Activated gamma-delta T cell treated with Interleukin-2 at 50 U/mL for 16 hours (primary cell): ENCODE results near the gene GRID1.

Experiments used
- DNase-seq: peaks from one replicate; pipeline ENCODE4 v3.0.0-alpha.2; 2020

GRID1 gene

DNA sequence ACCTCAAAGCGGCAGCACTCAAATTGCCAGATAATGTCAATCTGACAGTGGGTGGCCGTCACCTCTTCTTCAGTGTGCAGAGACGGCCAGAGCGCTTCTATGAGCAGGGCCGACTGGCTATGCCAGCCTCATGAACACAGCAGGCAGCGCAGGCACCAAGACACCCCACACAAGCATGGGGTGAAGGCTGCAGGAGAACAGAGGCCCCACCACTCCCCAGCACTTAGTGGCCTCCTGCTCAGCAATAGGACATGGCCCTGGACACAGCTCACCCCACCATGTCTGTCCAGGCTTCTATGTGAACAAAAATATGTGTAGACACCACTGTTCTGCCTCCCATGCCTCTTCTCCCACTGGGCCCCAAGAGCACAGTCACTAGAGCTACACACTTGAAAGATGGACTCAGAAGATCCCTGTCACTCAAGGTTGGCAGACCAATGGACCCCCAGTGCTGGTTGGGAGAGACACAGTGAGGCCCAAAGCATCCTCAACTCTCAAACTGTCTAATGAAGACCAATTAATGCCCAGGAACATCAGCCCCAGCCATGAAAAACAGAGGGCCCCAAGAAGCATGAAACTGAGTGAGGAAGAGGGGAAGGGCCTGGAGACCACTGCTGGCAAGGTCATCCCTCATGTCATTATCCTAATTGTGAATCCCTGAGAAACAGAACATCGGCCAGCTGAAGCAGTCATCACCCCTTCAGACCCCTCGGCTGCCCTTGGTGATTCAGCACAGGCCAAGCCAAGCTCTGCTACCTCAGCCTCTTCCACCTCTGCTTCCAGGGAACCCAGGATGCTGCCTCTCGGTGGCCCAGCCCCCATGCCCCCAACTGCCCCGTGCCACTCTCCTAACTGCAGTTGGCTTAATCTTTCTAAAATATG is 77.7 kb downstream of the GRID1 start:
- no peak for DNase-seq

DNA sequence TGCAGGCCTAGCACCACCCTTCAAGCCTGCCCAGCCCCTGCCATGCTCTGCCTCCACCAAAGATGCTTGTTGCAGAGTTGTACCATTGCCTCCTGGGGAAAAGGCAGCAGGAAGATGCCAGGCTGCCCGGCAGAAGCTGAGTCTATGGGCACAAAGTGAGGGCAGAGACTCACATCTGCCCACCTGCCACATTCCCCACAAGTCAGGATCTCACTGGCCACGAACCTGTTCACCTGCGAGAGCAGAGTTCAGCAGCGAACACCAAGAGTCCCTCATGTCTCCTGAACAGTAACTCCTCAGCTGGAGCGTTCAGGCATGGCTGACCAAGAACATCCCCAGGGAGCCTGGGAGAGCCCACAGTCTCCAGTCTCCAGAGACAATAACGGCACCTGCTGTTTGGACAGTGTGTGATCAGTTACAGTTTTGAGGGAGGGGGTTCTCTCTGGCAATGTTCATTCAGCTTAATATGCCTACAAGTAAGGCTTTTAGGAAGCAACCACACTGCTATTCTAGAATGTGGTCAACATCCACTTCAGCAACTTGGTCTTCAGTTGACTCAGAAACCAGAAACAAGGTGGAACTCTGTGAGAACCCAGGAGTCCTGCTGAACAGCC is 78.5 kb downstream of the GRID1 start:
- no peak for DNase-seq

DNA sequence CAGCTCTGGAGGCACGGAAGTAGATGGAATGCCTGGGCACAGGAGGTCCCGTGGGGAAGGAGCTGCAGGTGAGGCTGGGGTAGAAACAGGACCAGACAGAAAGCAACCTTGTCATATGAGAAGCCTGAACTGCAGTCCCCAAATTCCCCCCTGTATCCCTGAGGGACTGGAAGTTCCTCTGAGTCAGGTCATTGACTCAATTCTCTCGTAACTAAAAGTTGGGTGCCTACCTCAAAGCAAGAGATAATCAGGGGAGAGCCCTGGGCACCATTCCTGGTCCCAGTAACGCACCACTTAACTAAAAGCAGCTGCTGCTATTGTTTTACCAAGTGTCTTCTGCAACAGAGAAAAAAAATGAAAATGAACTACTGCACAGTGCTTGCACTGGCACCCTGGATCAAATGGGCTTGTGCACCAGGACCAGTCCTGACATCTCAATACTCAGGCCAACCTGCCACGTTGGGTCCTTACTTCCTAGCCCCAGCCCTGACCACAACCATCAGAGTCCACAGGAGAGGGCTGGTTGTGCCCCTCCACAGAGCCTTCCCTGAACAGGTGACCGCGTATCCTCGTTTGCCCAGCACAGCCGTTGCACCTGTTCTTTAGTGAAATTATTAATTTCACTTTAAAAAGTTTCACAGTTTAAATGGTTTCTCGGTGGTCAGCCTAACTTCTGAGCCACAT is 79.3 kb downstream of the GRID1 start:
- DNase-seq, result no peak

DNA sequence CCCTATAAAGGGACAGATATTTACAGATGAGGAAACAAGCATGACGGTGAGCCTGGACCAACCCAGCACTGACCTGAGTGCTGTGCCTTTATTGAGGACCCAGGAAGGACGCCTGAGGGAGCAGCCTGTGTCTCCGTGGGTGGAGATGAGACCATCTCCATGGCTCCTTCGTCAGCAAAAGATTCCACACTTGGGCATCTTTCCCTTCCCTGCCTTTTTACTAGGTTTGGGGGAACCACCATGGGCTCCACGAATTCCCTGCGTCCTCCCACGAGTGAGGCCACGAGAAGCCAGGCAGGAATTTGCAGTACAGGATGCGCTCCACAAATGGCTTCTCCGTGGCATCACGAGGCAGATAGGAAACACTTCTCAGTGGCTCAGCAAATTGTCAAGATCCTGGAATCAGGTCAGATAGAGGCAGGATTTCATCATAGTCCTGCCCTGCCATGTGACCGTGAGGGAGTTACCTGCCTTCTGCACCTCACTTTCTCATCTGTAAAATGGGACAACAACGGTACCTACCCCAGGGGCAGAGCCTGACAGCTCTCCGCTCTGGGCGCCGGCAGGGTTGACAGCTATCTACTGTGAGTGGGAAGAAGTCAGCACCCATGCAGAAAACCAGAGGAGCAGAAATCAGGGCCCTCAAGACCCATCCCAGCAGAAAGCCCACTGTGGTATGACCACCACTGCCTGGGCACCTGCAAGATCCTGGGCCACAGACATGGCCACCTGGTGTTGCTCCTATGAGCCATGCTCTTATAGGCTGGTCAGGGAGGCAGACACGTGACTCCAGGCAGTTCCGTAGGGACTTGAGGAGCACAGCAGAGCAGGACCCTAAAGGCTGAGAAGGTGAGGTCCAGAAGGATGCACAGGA is 80.1 kb downstream of the GRID1 start:
- DNase-seq, result no peak

DNA sequence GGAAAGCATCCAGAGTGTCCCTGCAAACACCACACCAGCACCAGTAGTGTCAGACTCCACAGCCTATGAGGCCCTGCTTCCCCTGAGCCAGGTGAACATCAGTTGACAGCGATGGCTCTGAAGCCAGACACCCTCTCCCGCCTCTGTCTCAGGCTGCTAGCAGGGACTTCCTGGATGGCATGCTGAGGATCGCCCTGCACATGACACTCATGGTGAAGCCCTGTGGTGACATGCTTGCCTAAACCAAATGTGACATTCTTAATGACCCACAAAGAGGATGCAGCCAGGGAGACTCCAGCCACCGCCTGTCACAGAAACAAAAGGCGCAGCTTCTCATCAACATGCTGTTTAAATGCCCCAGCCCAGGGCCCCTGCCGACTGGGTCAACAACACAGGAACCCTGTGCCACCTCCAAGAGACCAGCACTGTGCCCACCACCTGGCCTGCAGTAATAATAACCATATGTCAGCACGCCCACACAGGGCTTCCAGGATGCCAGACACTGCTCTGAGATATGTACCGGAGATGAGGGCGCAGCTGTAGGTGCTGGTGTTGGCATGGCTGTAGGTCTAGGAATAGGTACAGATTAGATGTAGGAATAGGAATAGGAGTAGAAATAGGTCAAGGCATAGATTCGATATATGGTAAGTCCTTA is 81.3 kb downstream of the GRID1 start:
- DNase-seq, result no peak

DNA sequence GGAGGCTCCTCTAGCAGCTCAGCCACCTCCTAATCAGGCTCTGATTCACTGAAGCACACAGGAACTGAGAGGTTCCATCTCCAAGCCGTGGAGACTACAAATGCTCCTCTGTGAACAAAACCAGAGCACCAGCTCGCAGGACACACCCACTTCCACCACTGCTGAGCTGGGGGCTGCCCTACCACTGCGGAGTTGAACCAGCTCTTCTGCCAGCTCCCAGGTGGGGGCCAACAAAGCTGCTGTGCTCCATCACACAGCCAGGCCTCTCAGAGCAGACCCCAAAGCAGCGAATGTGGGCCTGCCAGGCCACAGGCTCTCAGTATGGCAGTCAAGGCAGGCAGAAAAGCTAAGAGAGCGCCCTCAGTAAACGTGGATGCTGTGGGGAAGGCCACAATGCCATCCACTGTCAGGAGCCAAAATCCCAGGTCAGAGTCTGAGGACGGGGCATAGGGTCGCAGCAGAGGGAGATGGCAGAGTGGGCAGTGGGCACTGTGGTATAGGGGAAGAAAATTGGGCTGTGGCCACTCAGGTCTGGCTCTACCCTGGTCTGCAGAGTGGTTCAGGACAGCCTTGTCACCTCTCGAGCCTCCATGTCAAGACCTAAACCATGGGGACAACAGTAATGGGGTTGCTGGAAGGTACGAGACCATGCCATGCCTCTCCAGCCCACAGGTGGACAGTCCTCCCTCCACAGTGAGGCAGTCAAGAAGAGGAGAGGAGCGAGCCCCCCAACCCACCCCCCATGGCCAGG is 82.1 kb downstream of the GRID1 start:
- no peak for DNase-seq

DNA sequence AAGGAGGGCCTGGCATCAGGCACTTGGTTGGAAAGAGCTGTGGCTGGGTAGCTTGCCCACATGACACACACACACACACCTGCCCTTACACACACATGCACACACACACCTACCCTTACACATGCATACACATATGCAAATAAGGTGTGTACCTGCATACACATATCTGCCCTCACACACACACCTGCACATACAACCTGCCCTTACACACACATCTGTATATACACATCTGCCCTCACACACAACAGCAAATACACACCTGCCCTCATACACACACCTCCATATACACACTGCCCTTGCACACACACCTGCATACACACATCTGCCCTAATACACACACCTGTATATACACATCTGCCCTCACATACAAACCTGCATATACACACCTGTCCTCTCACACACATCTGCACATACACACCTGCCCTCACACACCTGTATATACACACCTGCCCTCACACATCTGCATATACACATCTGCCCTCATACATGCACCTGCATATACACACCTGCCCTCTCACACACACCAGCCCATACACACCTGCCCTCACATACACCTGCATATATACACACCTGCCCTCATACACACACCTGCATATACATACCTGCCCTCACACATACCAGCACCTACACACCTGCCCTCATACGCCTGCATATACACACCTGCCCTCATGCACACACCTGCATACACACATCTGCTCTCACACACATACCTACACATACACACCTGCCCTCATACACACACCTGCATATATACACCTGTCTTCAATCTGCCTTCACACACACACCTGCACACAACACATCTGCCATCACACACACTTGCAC is 82.9 kb downstream of the GRID1 start:
- DNase-seq, result no peak

DNA sequence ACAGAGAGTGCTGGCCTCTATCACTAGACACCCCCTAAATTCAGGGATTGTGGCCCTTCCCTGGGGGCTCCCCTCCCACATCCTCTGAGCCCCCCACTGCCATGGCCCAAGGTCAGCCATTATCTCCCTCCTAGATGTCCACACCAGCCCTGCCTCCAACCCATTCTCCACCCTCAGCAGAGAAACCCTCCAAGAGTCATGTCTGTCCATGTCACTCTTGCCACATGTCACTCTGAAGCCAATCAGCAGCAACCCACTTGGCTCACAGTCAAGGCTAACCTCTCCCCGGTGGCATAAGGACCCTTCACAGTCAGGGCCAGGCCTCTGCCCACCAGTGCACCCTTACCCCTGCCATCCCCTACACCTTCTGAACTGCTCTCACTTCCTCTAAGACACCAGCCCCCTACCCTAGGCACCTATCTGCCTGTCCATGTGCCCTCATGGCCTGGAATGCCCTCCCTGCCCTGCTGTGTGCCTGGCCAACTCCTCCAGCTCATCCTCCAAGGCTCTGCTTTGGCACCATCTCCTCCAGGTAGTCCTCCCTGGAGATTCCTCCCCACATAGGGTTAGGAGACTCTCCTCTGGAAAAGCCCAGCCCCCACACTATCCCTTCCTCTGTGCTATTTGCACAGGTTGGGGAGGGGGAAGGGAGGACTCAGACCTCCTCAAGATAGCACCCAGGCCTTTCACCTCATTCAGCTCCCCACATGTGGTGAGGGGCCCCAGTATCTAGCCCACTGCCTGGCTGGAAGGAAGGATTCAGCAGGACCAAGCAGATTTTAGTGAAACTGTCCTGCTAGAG is 83.7 kb downstream of the GRID1 start:
- no peak for DNase-seq

DNA sequence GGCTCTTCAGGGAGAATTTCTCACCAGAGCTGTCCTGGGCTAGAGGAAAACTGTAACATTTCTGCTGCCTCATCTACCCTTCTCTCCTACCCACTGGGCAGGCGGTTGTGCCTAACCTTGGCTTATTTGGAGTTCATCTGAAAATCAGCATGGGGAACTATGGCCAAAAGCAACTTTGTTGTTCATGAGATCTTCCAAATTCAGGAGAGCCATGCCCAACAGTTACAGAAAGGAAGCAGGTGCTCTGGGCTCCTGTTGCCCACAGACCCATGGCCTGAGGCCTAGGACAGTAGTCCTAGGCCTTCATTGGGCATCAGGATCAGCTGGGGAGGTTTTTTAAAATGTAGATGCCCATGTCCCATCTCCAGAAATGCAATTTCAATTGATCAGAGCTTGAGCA is 85.2 kb downstream of the GRID1 start:
- DNase-seq, result no peak

DNA sequence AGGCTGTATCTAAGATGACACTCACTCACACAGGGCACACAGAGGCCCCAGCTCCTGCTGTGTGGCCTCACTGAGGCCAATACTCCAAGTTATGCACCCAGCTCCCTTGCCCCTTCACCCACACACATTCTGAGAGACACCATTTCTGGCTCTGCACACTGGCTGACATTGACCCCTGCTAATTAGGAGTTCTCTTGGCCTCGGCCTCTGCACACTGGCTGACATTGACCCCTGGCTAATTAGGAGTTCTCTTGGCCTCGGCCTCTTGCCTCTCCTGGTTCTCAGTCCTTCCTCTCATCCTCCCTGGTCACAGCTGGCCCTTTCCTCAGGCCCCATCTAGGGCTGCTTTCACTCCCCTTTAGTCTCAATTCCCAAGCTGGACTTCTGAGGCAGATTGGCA is 97.3 kb downstream of the GRID1 start:
- DNase-seq, result no peak

DNA sequence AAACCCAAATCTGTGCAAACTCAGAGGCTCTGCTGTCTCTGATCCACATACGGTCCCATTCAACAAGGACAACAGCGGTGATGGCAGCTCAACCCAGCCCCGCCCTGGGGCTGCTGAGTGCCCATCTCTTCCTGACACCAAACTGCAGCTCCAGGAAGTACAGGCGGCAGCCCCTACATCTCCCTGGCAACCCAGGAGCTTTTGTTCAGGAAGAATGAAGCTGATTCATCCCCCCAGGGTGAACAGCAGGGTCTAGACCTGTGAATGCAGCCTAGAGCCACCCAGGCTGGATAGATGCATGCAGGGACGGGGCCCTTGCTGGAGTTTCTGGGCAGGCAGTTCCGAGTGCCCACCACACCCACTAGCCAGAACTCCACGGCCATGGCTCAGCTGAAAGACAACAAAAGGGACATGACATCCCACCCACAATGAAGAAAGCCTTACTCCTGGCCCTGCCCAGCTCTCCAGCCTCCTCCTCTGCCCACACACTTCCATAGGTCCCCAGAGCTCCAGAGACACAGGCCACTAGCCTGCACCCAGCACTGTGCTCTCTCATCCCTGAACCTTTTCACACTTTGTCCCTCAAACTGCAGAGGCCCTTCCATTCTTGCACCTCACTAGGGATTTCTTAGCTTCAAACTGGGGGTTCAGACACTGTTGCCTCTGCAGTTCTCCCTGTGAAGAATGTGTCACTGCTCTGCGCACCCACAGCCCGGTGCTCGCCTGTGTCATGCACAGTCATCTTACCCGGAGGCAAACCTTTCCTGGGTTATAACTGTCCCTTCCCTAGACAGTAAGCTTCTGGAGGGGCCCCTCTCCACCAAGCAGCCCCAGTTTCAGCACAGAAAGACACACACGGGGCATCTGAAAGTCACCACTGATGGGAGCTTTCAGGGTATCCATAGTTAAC is 99.1 kb downstream of the GRID1 start:
- no peak for DNase-seq

DNA sequence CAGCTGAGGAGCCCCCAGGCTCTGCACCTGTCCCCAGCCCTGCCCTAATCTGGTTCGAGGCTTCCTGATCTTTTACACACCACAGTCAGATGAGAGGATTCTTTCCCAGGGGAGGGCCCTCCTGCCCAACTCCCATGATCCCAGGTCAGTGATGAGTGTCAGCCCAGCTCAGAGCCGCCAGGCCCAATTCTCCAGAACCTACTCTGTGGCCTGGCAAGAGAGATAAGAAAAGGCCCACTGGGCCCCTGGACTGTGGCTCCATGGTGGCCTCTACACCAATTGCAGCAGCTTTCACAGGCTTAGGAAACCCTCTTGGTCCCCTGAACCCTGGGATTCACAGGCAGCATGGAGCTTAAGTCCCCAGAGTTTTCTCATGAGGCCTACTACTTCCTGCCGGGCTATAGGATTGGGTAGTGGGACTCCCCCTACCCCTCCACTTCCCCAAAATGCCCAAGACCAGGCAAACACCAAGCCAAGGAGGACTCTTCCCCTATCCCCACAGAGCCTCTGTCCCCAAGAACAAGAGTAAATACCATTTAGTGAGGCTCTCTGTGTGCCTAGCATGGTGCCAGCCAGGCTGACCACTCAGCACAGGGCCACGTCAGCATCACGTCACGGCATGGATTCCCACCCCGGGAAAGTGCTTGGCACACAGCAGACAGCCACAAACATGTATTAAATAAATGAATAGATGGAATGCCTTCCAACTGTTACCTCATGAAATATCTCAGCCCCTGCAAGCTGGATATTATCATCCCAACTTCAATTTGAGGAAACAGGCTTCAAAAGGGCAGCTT is 100.0 kb downstream of the GRID1 start:
- no peak for DNase-seq

DNA sequence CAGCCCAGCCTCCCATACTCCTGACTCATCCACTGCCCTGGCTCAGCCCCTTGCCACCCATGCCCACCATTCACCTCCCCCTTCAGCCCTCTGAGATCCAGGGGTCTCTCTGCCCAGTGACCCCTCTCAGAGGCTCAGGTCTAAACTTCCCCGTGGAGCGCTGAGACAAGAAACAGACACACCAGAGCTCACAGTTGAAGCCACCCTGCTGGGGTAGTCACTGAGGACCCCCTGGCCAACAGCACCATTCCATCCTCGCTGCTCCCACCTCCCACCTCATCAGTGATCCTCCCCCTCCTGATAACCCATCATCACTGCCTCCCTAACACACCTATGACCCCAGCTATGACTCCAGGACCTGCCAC is 100.7 kb downstream of the GRID1 start:
- no peak for DNase-seq

DNA sequence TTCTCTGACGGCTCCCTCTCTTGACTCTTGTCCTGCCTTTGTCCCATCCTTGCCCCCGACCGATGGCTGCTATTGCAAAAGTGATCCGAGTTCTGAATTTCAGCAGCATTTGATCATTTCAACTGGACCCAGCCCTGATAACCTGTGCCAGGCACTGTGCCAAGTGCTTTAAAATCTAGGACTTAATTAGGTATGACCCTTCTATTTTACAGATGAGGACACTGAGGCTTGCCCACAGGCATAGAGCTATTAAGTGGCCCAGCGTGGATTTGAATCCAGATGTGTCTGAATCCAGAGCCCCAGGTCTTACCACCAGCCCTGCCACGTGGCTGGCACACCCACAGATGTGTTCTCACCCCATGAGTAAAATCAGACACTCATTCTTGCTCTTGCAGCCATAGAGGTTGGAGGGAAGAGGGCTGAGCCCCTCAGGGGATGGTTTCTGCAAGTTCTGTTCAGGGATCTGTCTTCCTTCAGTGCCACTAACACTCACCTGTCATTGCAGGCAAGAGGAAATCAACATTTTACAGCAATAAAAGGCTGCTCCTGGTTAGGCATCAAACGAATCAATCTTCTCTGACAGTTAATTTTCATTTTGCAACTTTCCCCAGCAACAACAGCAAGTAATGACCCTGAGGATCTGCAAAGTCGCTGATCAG is 101.2 kb downstream of the GRID1 start:
- no peak for DNase-seq

DNA sequence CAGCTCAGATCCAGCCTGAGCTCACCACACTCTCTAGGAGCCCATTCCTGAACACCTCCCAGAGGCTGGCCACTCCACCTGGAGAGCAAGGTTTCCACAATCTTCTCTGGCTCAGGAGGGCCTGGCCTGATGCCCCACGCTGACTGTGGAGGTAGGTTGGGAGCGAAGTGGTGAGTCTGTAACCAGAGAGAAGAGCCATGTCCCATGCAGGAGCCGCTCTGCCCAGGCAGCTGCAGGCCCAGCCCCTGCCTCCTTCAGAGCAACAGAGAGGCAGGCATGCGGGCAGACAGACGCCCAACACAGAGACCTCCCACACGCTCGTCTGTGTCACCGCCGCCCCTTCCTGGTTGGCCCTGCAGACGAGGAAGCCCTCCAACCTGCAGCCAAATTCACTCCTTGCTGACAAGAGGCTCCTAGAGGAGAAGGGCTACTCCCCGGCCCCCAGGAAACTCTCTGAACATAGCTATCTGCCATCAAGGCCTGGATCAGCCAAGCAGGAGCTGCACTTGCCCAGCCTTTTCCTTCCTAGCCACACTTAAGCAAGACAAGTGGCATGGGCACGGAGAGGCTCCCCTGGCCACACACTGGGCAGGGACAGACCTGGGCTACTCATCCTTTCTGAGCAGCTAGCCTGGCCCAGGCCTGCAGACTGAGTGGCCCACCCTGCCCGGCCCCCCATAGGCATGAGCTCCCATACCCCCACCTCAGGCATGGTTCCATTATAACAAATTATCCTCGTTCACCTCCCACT is 101.9 kb downstream of the GRID1 start:
- no peak for DNase-seq

DNA sequence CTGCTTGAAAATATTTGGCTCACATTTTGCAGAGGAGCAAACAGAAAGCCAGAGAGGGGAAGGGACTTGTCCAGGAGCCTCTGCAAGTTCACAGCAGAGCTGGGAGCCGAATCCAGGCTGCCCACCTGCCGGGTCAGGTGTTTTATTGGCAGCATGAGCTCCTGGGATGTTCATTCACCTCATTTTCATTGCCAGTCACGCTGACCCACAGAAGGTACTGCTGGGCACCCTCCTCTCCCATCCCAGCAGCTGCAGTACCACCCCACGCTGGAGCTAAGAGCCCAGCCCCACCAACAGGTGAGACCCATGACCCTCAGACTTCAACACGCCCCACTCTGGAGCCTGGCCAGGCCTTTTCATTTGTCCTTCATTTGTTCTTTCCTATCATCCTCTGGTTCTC is 102.7 kb downstream of the GRID1 start:
- no peak for DNase-seq

DNA sequence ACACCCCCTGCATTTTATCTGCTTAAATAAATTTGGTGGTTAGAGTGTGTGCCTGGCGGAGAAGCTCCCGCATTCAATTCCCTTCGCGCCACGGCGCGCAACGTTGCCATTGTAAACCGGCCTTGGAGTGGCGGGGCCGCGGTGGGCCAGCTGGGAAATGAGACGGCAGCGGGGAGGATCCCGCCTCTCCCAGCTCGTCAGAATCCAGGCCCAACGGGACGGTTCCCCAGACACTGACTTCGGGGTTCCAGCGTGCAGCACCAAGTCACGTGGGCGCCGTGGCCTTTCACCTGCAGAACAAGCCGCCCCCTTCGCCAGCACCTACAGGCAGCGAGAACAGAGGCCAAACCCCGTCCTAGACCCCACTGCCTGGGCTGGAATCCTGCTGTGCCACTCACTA is 103.4 kb downstream of the GRID1 start:
- DNase-seq, result no peak
